WTC11 (cell line): ENCODE results near the gene LPCAT3. TPM values are rescaled to one million over a fixed set of nuclear protein-coding genes. Genes with fewer than 3 reads are reported as not detected.

Experiments used
- ATAC-seq: fragments of 200-7000 bp; cut with Tn5 transposase; 2 replicates; pipeline ENCODE4 v1.10.0; 2021; ENCODE audit warnings: mild to moderate bottlenecking, moderate library complexity
- CTCF ChIA-PET: fragments of 300-600 bp; sonication (Branson Sonifier 250); formaldehyde crosslinking; loops from one replicate; lab custom pipeline; 2021; ENCODE audit warnings: antibody characterized with exemption; lab: Charles Lee
- POLR2A ChIA-PET: fragments of 350-600 bp; sonication (Branson Sonifier 250); formaldehyde crosslinking; loops from one replicate; lab custom pipeline; 2021; ENCODE audit warnings: antibody characterized with exemption; lab: Charles Lee
- DNase-seq: peaks from one replicate; pipeline ENCODE4 v3.0.0; 2021; ENCODE audit warnings: low spot score
- H3K27ac Mint-ChIP-seq: 2 replicates; pipeline ENCODE4 v1.8.0; 2021; ENCODE audit warnings: mixed read lengths
- H3K27me3 Mint-ChIP-seq: 2 replicates; pipeline ENCODE4 v1.8.0; 2021; ENCODE audit warnings: low read depth, mild to moderate bottlenecking, moderate library complexity, mixed read lengths
- H3K36me3 Mint-ChIP-seq: 2 replicates; pipeline ENCODE4 v1.8.0; 2021; ENCODE audit warnings: mixed read lengths
- H3K4me1 Mint-ChIP-seq: 2 replicates; pipeline ENCODE4 v1.8.0; 2022; ENCODE audit warnings: mixed read lengths
- H3K4me3 Mint-ChIP-seq: 2 replicates; pipeline ENCODE4 v1.8.0; 2021; ENCODE audit warnings: mild to moderate bottlenecking, moderate library complexity, mixed read lengths
- H3K9me3 Mint-ChIP-seq: 2 replicates; pipeline ENCODE4 v1.8.0; 2021; ENCODE audit warnings: mixed read lengths
- FOXK1 ChIP-seq: sonication (generic); formaldehyde crosslinking; IDR thresholded peaks from 2 replicates; pipeline ENCODE4 v1.8.0; 2022; ENCODE audit warnings: mild to moderate bottlenecking, moderate library complexity, missing genetic modification reagents
- GRHL2 ChIP-seq: fragments of 250-450 bp; sonication (Bioruptor Pico); IDR thresholded peaks from 2 replicates; pipeline ENCODE4 v1.8.0; 2022; ENCODE audit warnings: mild to moderate bottlenecking, moderate library complexity; ENCODE audit not compliant: insufficient replicate concordance, severe bottlenecking
- NR1H2 ChIP-seq: sonication (generic); formaldehyde crosslinking; IDR thresholded peaks from 2 replicates; pipeline ENCODE4 v1.9.0; 2021; ENCODE audit warnings: mild to moderate bottlenecking, moderate library complexity, missing genetic modification reagents
- OVOL2 ChIP-seq: fragments of 250-450 bp; sonication (Bioruptor Pico); IDR thresholded peaks from 2 replicates; pipeline ENCODE4 v1.9.0; 2021; ENCODE audit warnings: mild to moderate bottlenecking, borderline replicate concordance
- RELA ChIP-seq: sonication (generic); formaldehyde crosslinking; IDR thresholded peaks from 2 replicates; pipeline ENCODE4 v1.8.1; 2022; ENCODE audit warnings: missing genetic modification reagents, mild to moderate bottlenecking, borderline replicate concordance
- RORB ChIP-seq: fragments of 250-450 bp; sonication (Bioruptor Pico); IDR thresholded peaks from 2 replicates; pipeline ENCODE4 v1.9.0; 2021; ENCODE audit warnings: mild to moderate bottlenecking
- SOX15 ChIP-seq: fragments of 250-450 bp; sonication (Bioruptor Pico); IDR thresholded peaks from 2 replicates; pipeline ENCODE4 v1.9.0; 2021; ENCODE audit warnings: mild to moderate bottlenecking
- SP1 ChIP-seq: sonication (generic); formaldehyde crosslinking; conservative IDR thresholded peaks from 2 replicates; pipeline ENCODE4 v1.8.1; 2022; ENCODE audit warnings: missing genetic modification reagents
- ZNF121 ChIP-seq: sonication (generic); formaldehyde crosslinking; IDR thresholded peaks from 2 replicates; pipeline ENCODE4 v1.8.0; 2023; ENCODE audit warnings: missing genetic modification reagents
- ZNF396 ChIP-seq: fragments of 250-450 bp; sonication (Bioruptor Pico); IDR thresholded peaks from 2 replicates; pipeline ENCODE4 v1.8.0; 2021; ENCODE audit warnings: mild to moderate bottlenecking, moderate library complexity, borderline replicate concordance
- ZNF416 ChIP-seq: fragments of 250-450 bp; sonication (Bioruptor Pico); IDR thresholded peaks from 2 replicates; pipeline ENCODE4 v1.9.0; 2021; ENCODE audit warnings: mild to moderate bottlenecking, inconsistent platforms
- total RNA-seq: library from RNA; stranded (reverse); gene quantifications from 3 replicates; pipeline ENCODE4 v1.2.3, GENCODE V29; 2021
- TF ChIP-seq, protein P1 (sequence below): sonication (generic); formaldehyde crosslinking; IDR thresholded peaks from 2 replicates; pipeline ENCODE4 v1.8.0; 2023; ENCODE audit warnings: mild to moderate bottlenecking, missing genetic modification reagents
- TF ChIP-seq, protein P2 (sequence below): sonication (generic); formaldehyde crosslinking; IDR thresholded peaks from 2 replicates; pipeline ENCODE4 v1.8.1; 2023; ENCODE audit warnings: mild to moderate bottlenecking, missing genetic modification reagents, moderate library complexity
- TF ChIP-seq, protein P3 (sequence below): sonication (generic); formaldehyde crosslinking; IDR thresholded peaks from 2 replicates; pipeline ENCODE4 v1.8.0; 2022; ENCODE audit warnings: mild to moderate bottlenecking, missing genetic modification reagents
- TF ChIP-seq, protein P4 (sequence below): sonication (generic); formaldehyde crosslinking; IDR thresholded peaks from 2 replicates; pipeline ENCODE4 v1.8.1; 2022; ENCODE audit warnings: mild to moderate bottlenecking, missing genetic modification reagents, moderate library complexity, borderline replicate concordance
- TF ChIP-seq, protein P5 (sequence below): sonication (generic); formaldehyde crosslinking; IDR thresholded peaks from 2 replicates; pipeline ENCODE4 v1.8.1; 2022; ENCODE audit warnings: missing genetic modification reagents, borderline replicate concordance

The LPCAT3 gene
- total RNA-seq, 1 experiment from 2014 or later, result 40.0 TPM

DNA sequence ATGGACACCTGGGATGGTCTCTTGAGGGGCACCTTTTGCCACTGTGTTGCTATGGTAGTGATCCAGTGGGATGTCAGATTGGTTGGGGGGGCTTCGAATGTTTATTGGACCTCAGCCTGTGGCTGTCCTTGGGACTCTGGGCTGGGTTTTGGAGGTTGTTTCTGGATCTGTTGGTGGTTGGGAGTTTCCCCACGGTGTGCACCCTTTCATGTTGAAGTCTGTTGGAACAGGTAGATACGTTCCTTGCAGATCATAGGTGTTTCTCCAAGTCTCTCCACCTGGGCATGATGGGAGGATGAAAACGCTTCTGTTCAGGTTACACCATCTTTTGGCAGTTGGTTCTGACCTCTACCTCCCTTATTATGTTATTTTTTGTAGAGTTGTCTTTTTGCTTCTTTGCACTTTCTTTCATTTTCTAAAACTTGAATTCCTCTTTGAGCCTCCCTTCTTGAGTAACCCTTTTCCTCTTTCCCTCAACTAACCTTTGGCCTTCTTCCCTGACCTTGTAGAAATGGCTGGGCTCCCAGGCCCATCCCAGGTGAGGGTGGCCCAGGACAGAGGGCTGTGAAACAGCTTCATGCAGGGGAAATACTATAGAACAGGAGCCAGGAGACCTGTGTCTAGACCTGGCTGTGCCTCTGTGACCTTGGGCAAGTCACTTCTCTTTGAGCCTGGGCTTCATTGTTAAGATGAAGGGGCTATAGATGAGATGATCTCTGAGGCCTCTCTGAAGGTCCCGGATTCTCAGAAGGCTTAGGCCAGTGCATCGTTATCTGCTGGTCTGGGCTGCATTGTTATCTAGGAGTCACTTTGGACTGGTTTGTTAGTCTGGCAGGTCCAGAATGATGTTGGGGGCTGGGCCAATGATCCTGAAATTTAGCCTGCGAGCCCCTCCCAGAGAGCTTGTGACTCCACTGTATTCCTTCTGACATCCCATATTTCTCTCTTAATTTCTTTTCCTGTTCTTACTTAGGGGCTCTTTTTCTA is 88.5 kb downstream of the LPCAT3 start:
- ChIA-PET CTCF (interaction anchor here (1.0 to 6.6 kb wide), 8 partner anchors 7 to 89 kb away, joined by 3 to 93 read pairs (median 8); partner anchors contain the start of genes C12orf57, ENO2, LPCAT3 and RNU7-1), POLR2A (interaction anchor here (1.1 to 2.0 kb wide), 3 partner anchors 8 to 61 kb away, joined by 4 to 8 read pairs (median 7); partner anchors contain the start of genes C12orf57 and RNU7-1)
- Mint-ChIP-seq H3K36me3 (peaks cover 22% of the 10 kb centered on the region), H3K9me3 (no peaks in the 10 kb centered on the region), H3K4me3 (peak overlapping the region; percentile 94), H3K27me3 (no peaks in the 10 kb centered on the region), H3K27ac (no peak overlapping the region; the same call in 1 of the 2 replicates), H3K4me1 (peaks cover 49% of the 10 kb centered on the region)
- TF ChIP-seq RELA (CRISPR knock-in tag) (no peak), ZNF396 (CRISPR knock-in tag) (no peak), SP1 (CRISPR knock-in tag) (no peak), SOX15 (CRISPR knock-in tag) (no peak), RORB (CRISPR knock-in tag) (no peak), FOXK1 (CRISPR knock-in tag) (no peak)
- TF ChIP-seq, protein P1, sequence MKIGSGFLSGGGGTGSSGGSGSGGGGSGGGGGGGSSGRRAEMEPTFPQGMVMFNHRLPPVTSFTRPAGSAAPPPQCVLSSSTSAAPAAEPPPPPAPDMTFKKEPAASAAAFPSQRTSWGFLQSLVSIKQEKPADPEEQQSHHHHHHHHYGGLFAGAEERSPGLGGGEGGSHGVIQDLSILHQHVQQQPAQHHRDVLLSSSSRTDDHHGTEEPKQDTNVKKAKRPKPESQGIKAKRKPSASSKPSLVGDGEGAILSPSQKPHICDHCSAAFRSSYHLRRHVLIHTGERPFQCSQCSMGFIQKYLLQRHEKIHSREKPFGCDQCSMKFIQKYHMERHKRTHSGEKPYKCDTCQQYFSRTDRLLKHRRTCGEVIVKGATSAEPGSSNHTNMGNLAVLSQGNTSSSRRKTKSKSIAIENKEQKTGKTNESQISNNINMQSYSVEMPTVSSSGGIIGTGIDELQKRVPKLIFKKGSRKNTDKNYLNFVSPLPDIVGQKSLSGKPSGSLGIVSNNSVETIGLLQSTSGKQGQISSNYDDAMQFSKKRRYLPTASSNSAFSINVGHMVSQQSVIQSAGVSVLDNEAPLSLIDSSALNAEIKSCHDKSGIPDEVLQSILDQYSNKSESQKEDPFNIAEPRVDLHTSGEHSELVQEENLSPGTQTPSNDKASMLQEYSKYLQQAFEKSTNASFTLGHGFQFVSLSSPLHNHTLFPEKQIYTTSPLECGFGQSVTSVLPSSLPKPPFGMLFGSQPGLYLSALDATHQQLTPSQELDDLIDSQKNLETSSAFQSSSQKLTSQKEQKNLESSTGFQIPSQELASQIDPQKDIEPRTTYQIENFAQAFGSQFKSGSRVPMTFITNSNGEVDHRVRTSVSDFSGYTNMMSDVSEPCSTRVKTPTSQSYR, result no peak
- TF ChIP-seq, protein P2, sequence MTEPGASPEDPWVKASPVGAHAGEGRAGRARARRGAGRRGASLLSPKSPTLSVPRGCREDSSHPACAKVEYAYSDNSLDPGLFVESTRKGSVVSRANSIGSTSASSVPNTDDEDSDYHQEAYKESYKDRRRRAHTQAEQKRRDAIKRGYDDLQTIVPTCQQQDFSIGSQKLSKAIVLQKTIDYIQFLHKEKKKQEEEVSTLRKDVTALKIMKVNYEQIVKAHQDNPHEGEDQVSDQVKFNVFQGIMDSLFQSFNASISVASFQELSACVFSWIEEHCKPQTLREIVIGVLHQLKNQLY (CRISPR knock-in tag), result no peak
- TF ChIP-seq, protein P3, sequence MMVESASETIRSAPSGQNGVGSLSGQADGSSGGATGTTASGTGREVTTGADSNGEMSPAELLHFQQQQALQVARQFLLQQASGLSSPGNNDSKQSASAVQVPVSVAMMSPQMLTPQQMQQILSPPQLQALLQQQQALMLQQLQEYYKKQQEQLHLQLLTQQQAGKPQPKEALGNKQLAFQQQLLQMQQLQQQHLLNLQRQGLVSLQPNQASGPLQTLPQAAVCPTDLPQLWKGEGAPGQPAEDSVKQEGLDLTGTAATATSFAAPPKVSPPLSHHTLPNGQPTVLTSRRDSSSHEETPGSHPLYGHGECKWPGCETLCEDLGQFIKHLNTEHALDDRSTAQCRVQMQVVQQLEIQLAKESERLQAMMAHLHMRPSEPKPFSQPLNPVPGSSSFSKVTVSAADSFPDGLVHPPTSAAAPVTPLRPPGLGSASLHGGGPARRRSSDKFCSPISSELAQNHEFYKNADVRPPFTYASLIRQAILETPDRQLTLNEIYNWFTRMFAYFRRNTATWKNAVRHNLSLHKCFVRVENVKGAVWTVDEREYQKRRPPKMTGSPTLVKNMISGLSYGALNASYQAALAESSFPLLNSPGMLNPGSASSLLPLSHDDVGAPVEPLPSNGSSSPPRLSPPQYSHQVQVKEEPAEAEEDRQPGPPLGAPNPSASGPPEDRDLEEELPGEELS (CRISPR knock-in tag), result no peak
- TF ChIP-seq, protein P4, sequence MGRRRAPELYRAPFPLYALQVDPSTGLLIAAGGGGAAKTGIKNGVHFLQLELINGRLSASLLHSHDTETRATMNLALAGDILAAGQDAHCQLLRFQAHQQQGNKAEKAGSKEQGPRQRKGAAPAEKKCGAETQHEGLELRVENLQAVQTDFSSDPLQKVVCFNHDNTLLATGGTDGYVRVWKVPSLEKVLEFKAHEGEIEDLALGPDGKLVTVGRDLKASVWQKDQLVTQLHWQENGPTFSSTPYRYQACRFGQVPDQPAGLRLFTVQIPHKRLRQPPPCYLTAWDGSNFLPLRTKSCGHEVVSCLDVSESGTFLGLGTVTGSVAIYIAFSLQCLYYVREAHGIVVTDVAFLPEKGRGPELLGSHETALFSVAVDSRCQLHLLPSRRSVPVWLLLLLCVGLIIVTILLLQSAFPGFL, result no peak
- TF ChIP-seq, protein P5, sequence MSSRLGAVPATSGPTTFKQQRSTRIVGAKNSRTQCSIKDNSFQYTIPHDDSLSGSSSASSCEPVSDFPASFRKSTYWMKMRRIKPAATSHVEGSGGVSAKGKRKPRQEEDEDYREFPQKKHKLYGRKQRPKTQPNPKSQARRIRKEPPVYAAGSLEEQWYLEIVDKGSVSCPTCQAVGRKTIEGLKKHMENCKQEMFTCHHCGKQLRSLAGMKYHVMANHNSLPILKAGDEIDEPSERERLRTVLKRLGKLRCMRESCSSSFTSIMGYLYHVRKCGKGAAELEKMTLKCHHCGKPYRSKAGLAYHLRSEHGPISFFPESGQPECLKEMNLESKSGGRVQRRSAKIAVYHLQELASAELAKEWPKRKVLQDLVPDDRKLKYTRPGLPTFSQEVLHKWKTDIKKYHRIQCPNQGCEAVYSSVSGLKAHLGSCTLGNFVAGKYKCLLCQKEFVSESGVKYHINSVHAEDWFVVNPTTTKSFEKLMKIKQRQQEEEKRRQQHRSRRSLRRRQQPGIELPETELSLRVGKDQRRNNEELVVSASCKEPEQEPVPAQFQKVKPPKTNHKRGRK (CRISPR knock-in tag), result no peak
- no peak for ATAC-seq
- DNase-seq, result no peak

DNA sequence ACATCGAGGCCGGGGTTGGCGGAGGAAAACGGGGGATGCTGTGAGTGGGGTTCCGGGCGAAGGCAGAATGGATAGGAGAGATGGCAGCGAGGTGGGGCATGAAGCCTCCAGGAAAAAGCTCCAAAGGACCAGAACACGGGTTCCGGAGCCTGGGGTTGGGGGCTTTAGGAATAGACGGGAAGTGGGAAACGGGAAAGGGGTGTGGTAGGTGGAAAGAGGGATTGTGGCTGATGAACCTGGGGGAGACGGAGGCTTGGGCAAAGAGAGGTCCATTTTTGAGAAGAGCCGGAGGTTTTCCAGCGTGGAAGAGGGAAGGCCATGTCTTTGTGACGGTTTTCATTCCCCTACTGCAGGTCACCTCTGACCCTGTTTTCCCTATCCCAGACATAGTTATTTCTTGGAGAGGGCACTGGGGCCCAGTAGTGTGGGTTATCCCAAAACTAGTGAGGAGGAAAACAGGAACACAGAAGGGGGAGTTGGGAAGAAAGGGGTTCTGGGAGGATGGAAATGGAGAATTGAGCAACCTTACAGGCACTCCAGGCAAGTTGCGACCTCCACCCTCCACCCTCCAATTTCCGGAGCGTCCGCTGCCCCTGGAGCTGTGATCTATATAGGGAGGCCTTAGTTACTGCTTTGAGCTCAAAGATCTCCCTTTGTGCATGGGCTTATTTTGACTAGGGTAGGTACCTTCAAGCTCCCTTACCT is 89.4 kb downstream of the LPCAT3 start:
- POLR2A ChIA-PET, result interaction anchor here (1.0 to 2.0 kb wide), 4 partner anchors 9 to 60 kb away, joined by 3 to 8 read pairs (median 6); partner anchors contain the start of genes C12orf57 and RNU7-1
- H3K36me3 Mint-ChIP-seq, result peaks cover 13% of the 10 kb centered on the region

More for the DNA sequence above, 89.4 kb downstream of the LPCAT3 start:
- H3K4me3 Mint-ChIP-seq, result peak overlapping the region; percentile 94
- no peak for DNase-seq
- no peak for TF ChIP-seq ZNF416
- TF ChIP-seq, protein P4, result no peak
- TF ChIP-seq ZNF121 (CRISPR knock-in tag), result no peak
- TF ChIP-seq OVOL2, result no peak
- TF ChIP-seq NR1H2 (CRISPR knock-in tag), result no peak
- no peak for TF ChIP-seq GRHL2 (CRISPR knock-in tag)
- TF ChIP-seq, all 79 proteins: peak for 0
- Mint-ChIP-seq H3K9me3 (no peaks in the 10 kb centered on the region), H3K27me3 (no peaks in the 10 kb centered on the region), H3K27ac (peak overlapping the region; percentile 75), H3K4me1 (peaks cover 58% of the 10 kb centered on the region)
- ATAC-seq, result no peak
- CTCF ChIA-PET, result interaction anchor here (0.9 to 6.6 kb wide), 8 partner anchors 8 to 90 kb away, joined by 3 to 93 read pairs (median 8); partner anchors contain the start of genes C12orf57, ENO2, LPCAT3 and RNU7-1
